Hindlimb muscle (tissue), 1 donor: Measurements from ENCODE around the gene CTNNBIP1. TPM values are rescaled to one million over a fixed set of nuclear protein-coding genes. Genes with fewer than 3 reads are reported as not detected.
"Not testable (repeated sequence)": the region's sequence is repeated elsewhere in the genome, so short reads cannot be mapped to it uniquely, and the experiment has no call there.

ENCODE experiments used
- DNase-seq: peaks from one replicate; pipeline ENCODE4 v3.0.0-alpha.2; 2013
- polyA plus RNA-seq: library from polyadenylated mRNA; unstranded; fragments of 120-200 nt; gene quantifications from one replicate; pipeline ENCODE4 v1.2.1, GENCODE V29; 2013; ENCODE audit not compliant: insufficient read length

CTNNBIP1 gene
- polyA plus RNA-seq, 1 donor, result 76.8 TPM

- DNase-seq, result not testable (repeated sequence)
Observed at GRCh38 chr1:9803003-9803918, 106.8 kb downstream of the CTNNBIP1 start.

DNA sequence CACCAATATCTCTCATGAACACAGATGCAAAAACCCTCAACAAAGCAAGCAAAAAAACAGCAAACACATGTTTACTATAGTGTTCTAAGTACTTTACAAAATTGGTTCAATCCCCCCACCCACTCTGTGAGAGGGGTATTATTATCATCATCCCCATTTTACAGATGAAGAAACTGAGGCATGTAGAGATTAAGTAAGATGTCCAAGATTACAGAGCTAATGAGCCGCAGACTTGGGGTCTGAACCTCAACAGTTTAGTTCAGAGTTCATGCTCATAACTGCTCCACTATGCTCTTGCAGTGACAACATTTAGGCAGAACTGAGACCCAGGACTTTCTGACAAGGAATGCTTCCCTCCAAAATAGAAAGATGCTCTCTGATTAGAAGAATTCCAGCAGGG is 108.2 kb downstream of the CTNNBIP1 start:
- no peak for DNase-seq

Other genes with a start within 250 kb of the CTNNBIP1 start
- 78.9 TPM for gene CLSTN1, start 86.3 kb downstream of the CTNNBIP1 start, polyA plus RNA-seq
- 53.9 TPM for gene LZIC, start 33.1 kb upstream of the CTNNBIP1 start, polyA plus RNA-seq
- gene NMNAT1, start 33.2 kb upstream of the CTNNBIP1 start, polyA plus RNA-seq, result 12.8 TPM
- gene RBP7, start 87.0 kb upstream of the CTNNBIP1 start, polyA plus RNA-seq, result 5.7 TPM
- gene UBE4B, start 122.7 kb upstream of the CTNNBIP1 start, polyA plus RNA-seq, result 48.2 TPM